Trophoblast cell (in vitro differentiated cells and primary cell): ENCODE results near the gene CAPSL.

Experiments used
- DNase-seq, 2 donors: peaks; one replicate each; pipeline ENCODE4 v3.0.0-alpha.2; 2016
- H2AFZ ChIP-seq: 2 replicates; pipeline ENCODE4 v1.6.1; 2013; ENCODE audit warnings: low read length, moderate library complexity, mild to moderate bottlenecking; ENCODE audit not compliant: insufficient read depth, poor library complexity
- H2AK5ac ChIP-seq: 2 replicates; pipeline ENCODE4 v1.6.1; 2013; ENCODE audit warnings: mild to moderate bottlenecking, low read length
- H2BK120ac ChIP-seq: 2 replicates; pipeline ENCODE4 v1.6.1; 2013; ENCODE audit warnings: low read length, mild to moderate bottlenecking, moderate library complexity; ENCODE audit not compliant: insufficient read depth, poor library complexity
- H2BK12ac ChIP-seq: 2 replicates; pipeline ENCODE4 v1.6.1; 2013; ENCODE audit warnings: mild to moderate bottlenecking, low read length, moderate library complexity
- H2BK5ac ChIP-seq: 2 replicates; pipeline ENCODE4 v1.6.1; 2013; ENCODE audit warnings: low read length, low read depth, moderate library complexity, mild to moderate bottlenecking; ENCODE audit not compliant: poor library complexity
- H3K14ac ChIP-seq: 2 replicates; pipeline ENCODE4 v1.6.1; 2013; ENCODE audit warnings: mild to moderate bottlenecking, low read length
- H3K18ac ChIP-seq: 2 replicates; pipeline ENCODE4 v1.6.1; 2013; ENCODE audit warnings: mild to moderate bottlenecking, low read length
- H3K23ac ChIP-seq: 2 replicates; pipeline ENCODE4 v1.6.1; 2013; ENCODE audit warnings: low read length
- H3K27ac ChIP-seq: 2 replicates; pipeline ENCODE4 v1.5.1; 2013; ENCODE audit warnings: low read depth, mild to moderate bottlenecking, inconsistent platforms, low read length, moderate library complexity
- H3K27me3 ChIP-seq: 2 replicates; pipeline ENCODE4 v1.6.1; 2013; ENCODE audit warnings: inconsistent platforms, mild to moderate bottlenecking, low read length, moderate library complexity; ENCODE audit not compliant: insufficient read depth
- H3K36me3 ChIP-seq, 2 experiments: 1 replicate in 1 of 2; 2 replicates in 1 of 2; pipeline ENCODE4 v1.6.1; 2013; ENCODE audit warnings: low read length in 2 of 2, mild to moderate bottlenecking in 2 of 2, moderate library complexity in 1 of 2; ENCODE audit not compliant: insufficient read depth in 2 of 2, control insufficient read depth in 1 of 2
- H3K4ac ChIP-seq: 2 replicates; pipeline ENCODE4 v1.6.1; 2013; ENCODE audit warnings: low read depth, mild to moderate bottlenecking, low read length, moderate library complexity
- H3K4me1 ChIP-seq, 2 experiments: 1 replicate in 1 of 2; 2 replicates in 1 of 2; pipeline ENCODE4 v1.6.1; 2013; ENCODE audit warnings: low read length in 2 of 2, mild to moderate bottlenecking in 2 of 2, moderate library complexity in 1 of 2; ENCODE audit not compliant: insufficient read depth in 2 of 2, control insufficient read depth in 1 of 2
- H3K4me2 ChIP-seq: 2 replicates; pipeline ENCODE4 v1.6.1; 2013; ENCODE audit warnings: inconsistent platforms, mild to moderate bottlenecking, low read length, moderate library complexity
- H3K4me3 ChIP-seq: 2 replicates; pipeline ENCODE4 v1.5.1; 2013; ENCODE audit warnings: mild to moderate bottlenecking, low read depth, low read length, inconsistent platforms
- H3K79me1 ChIP-seq: one replicate; pipeline ENCODE4 v1.6.1; 2013; ENCODE audit warnings: low read length
- H3K79me2 ChIP-seq: 2 replicates; pipeline ENCODE4 v1.6.1; 2013; ENCODE audit warnings: low read length, mild to moderate bottlenecking; ENCODE audit not compliant: control insufficient read depth, insufficient read depth, poor library complexity
- H3K9ac ChIP-seq: 2 replicates; pipeline ENCODE4 v1.6.1; 2013; ENCODE audit warnings: mild to moderate bottlenecking, low read length
- H3K9me3 ChIP-seq: 2 replicates; pipeline ENCODE4 v1.6.1; 2013; ENCODE audit warnings: low read depth, mild to moderate bottlenecking, control low read depth, inconsistent platforms, low read length; ENCODE audit not compliant: insufficient read depth
- H4K12ac ChIP-seq: 2 replicates; pipeline ENCODE4 v1.6.1; 2013; ENCODE audit warnings: low read depth, mild to moderate bottlenecking, low read length, moderate library complexity
- H4K8ac ChIP-seq: 2 replicates; pipeline ENCODE4 v1.6.1; 2013; ENCODE audit warnings: low read depth, mild to moderate bottlenecking, low read length, moderate library complexity
- H4K91ac ChIP-seq: one replicate; pipeline ENCODE4 v1.6.1; 2013; ENCODE audit warnings: low read depth, mild to moderate bottlenecking, low read length, moderate library complexity
- WGBS: extraction: QIAGEN DNeasy Blood & Tissue Kit; methylation state at CpG from one replicate; pipeline ENCODE4 v1.1.7; 2013; ENCODE audit warnings: missing lambda C conversion rate; ENCODE audit not compliant: insufficient read length, insufficient coverage; ENCODE audit errors: extremely low coverage; 5-methylcytosine and 5-hydroxymethylcytosine counted together

The CAPSL gene

DNA sequence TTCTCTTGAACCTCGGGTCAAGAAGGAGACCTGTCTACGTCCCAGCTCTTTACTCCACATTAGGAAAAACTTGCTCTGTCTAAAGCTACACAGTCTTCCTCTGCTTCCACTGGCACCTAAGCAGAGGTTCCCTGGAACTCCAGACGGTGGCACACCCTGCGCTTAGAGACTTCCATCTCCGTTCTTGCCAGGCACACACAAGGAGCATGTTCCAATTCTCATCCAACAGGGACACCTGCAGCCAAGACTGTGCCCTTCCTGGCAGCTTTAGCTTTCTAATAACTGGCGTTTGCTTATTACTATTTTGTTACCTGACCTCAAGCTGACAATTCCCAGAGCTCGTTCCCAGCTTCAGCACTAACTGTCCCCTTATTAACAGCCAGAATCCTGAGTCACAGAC lies 16.0 kb downstream of the CAPSL start:
- H4K8ac ChIP-seq, result no peak overlapping the region
- DNase-seq, result no peak
- H3K79me1 ChIP-seq, result no peaks in the 10 kb centered on the region
- H4K12ac ChIP-seq, result no peak overlapping the region
- no peak overlapping the region for H3K4ac ChIP-seq
- H2BK12ac ChIP-seq, result no peak overlapping the region
- H3K4me3 ChIP-seq, result no peak overlapping the region
- no peak overlapping the region for H3K23ac ChIP-seq
- no peak overlapping the region for H3K27ac ChIP-seq
- H2AFZ ChIP-seq, result no peak overlapping the region
- no peaks in the 10 kb centered on the region for H3K79me2 ChIP-seq
- no peak overlapping the region for H2AK5ac ChIP-seq
- H3K36me3 ChIP-seq, result no peaks in the 10 kb centered on the region
- no peak overlapping the region for H3K14ac ChIP-seq
- no peaks in the 10 kb centered on the region for H3K9me3 ChIP-seq
- H3K18ac ChIP-seq, result no peak overlapping the region
- no peaks in the 10 kb centered on the region for H3K27me3 ChIP-seq
- no peak overlapping the region for H3K4me2 ChIP-seq
- WGBS, result no CpG with 5 or more reads among the region's 7 CpGs
- no peak overlapping the region for H2BK120ac ChIP-seq
- H2BK5ac ChIP-seq, result no peak overlapping the region
- H3K4me1 ChIP-seq, result no peaks in the 10 kb centered on the region
- no peak overlapping the region for H3K9ac ChIP-seq
- no peak overlapping the region for H4K91ac ChIP-seq

DNA sequence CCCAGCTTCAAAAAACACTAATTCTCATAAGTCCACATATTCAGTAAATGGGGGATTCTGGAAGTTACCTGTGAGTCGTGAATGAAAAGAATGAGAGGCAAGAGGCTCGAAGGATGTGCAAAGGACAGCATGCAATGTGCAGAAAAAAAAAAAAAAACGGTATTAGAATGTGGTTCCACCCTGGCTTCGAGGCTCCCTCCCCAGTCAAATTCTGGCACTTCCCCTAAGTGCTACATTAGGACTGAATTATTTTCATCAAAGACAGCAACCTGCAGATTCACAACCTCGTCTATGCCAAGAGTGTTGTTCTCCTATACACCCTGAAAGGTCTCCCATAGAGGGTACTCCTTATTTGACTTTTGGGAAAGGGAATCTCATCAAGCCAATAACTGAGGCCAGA lies 16.5 kb downstream of the CAPSL start:
- Histone ChIP-seq H3K18ac (no peak overlapping the region), H2BK12ac (no peak overlapping the region), H3K36me3 (no peaks in the 10 kb centered on the region), H4K8ac (no peak overlapping the region), H3K23ac (no peak overlapping the region), H2BK5ac (no peak overlapping the region), H3K79me1 (no peaks in the 10 kb centered on the region), H3K9ac (no peak overlapping the region), H2AK5ac (no peak overlapping the region), H4K12ac (no peak overlapping the region), H3K4me2 (no peak overlapping the region), H3K4ac (no peak overlapping the region), H2AFZ (no peak overlapping the region), H4K91ac (no peak overlapping the region), H3K9me3 (no peaks in the 10 kb centered on the region), H3K14ac (no peak overlapping the region), H2BK120ac (no peak overlapping the region), H3K79me2 (no peaks in the 10 kb centered on the region), H3K27me3 (no peaks in the 10 kb centered on the region), H3K4me3 (no peak overlapping the region), H3K4me1 (no peaks in the 10 kb centered on the region), H3K27ac (no peak overlapping the region)
- WGBS, result no CpG with 5 or more reads among the region's 5 CpGs
- no peak for DNase-seq

- Histone ChIP-seq H3K14ac (no peak overlapping the region), H3K4me3 (no peak overlapping the region), H3K27me3 (no peaks in the 10 kb centered on the region), H2BK12ac (no peak overlapping the region), H4K12ac (no peak overlapping the region), H3K79me1 (no peaks in the 10 kb centered on the region), H3K23ac (no peak overlapping the region), H2BK5ac (no peak overlapping the region), H3K9me3 (no peaks in the 10 kb centered on the region), H2BK120ac (no peak overlapping the region), H3K4me2 (no peak overlapping the region), H2AK5ac (no peak overlapping the region), H4K91ac (no peak overlapping the region), H3K18ac (no peak overlapping the region), H3K79me2 (no peaks in the 10 kb centered on the region), H4K8ac (no peak overlapping the region), H2AFZ (no peak overlapping the region), H3K4me1 (no peaks in the 10 kb centered on the region), H3K36me3 (no peaks in the 10 kb centered on the region), H3K4ac (no peak overlapping the region), H3K27ac (no peak overlapping the region), H3K9ac (no peak overlapping the region)
- DNase-seq, result peak; percentile 22 to 48
- no CpG with 5 or more reads among the region's 11 CpGs for WGBS
Measured at GRCh38 chr5:35920890-35921289, 17.5 kb downstream of the CAPSL start.

DNA sequence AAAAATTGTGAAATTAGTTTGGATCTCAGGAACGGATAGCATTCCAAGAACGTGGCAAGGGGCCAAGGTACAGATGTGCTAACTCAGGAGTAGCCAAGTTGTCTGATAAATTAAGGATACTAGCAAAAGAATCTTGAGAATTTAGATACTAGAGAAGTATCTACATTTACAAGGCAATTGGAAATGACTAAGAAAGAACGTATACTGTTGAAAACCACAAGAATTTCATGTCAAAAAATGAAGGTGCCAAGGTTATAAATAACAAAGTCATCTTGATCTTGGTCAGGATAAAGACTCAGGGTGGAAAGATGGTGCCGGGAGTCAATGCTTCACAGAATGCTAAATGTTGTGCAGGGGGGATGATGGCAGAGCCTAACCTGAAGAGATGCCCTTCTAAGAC lies 19.2 kb downstream of the CAPSL start:
- Histone ChIP-seq H3K14ac (no peak overlapping the region), H3K9ac (no peak overlapping the region), H2BK5ac (no peak overlapping the region), H3K4ac (no peak overlapping the region), H3K9me3 (no peaks in the 10 kb centered on the region), H4K91ac (no peak overlapping the region), H3K79me1 (no peaks in the 10 kb centered on the region), H3K4me2 (no peak overlapping the region), H4K8ac (no peak overlapping the region), H3K79me2 (no peaks in the 10 kb centered on the region), H2AK5ac (no peak overlapping the region), H3K4me3 (no peak overlapping the region), H3K27ac (no peak overlapping the region), H2BK12ac (no peak overlapping the region), H2AFZ (no peak overlapping the region), H3K23ac (no peak overlapping the region), H3K4me1 (no peaks in the 10 kb centered on the region), H2BK120ac (no peak overlapping the region), H4K12ac (no peak overlapping the region), H3K18ac (no peak overlapping the region), H3K36me3 (no peaks in the 10 kb centered on the region), H3K27me3 (no peaks in the 10 kb centered on the region)
- peak in 1 of 2 donors; percentile 40 for DNase-seq
- no CpG with 5 or more reads among the region's 4 CpGs for WGBS
